ENCODE data around the gene LETM1. TPM values are rescaled to one million over a fixed set of nuclear protein-coding genes. Genes with fewer than 3 reads are reported as not detected.

LETM1 gene
- polyA plus RNA-seq, 12 donors = 10.6 to 22.3 (median 14.2) TPM; not detected in 1

GRCh38 chr4:1795299-1796195 is 60.4 kb downstream of the LETM1 start:
- DNase-seq = no peak

GRCh38 chr4:1794809-1795298 is 61.1 kb downstream of the LETM1 start:
- DNase-seq = no peak

GRCh38 chr4:1793940-1794808 is 61.8 kb downstream of the LETM1 start:
- DNase-seq = no peak

GRCh38 chr4:1793496-1793840 is 62.5 kb downstream of the LETM1 start:
- DNase-seq = no peak

- no peak for DNase-seq
These were observed 63.0 kb downstream of the LETM1 start, which contains the start of gene FGFR3 for GRCh38 chr4:1792832-1793495. FGFR3 (plus strand) TSS chr4:1793293; CDS start chr4:1793935, 642 bp downstream.

- no peak for DNase-seq
These were observed 63.7 kb downstream of the LETM1 start for GRCh38 chr4:1792158-1792831.

- DNase-seq = no peak
These were observed 66.0 kb downstream of the LETM1 start for GRCh38 chr4:1790005-1790404.

GRCh38 chr4:1789552-1789951 is 66.4 kb downstream of the LETM1 start:
- DNase-seq = no peak

GRCh38 chr4:1788254-1788973 is 67.5 kb downstream of the LETM1 start:
- no peak for DNase-seq

- no peak for DNase-seq
These were observed 68.4 kb downstream of the LETM1 start for GRCh38 chr4:1787411-1788077.

- no peak for DNase-seq
These were observed 69.2 kb downstream of the LETM1 start for GRCh38 chr4:1786544-1787362.

- DNase-seq = no peak
These were observed 70.4 kb downstream of the LETM1 start for GRCh38 chr4:1785592-1785991.

- no peak for DNase-seq
These were observed 71.0 kb downstream of the LETM1 start for GRCh38 chr4:1784789-1785591.

- no peak for DNase-seq
These were observed 71.6 kb downstream of the LETM1 start for GRCh38 chr4:1784395-1784788.

GRCh38 chr4:1783970-1784369 is 72.0 kb downstream of the LETM1 start:
- no peak for DNase-seq

GRCh38 chr4:1783015-1783414 is 72.9 kb downstream of the LETM1 start:
- no peak for DNase-seq

GRCh38 chr4:1780435-1780834 is 75.5 kb downstream of the LETM1 start:
- DNase-seq = no peak
